ENCODE data around the gene KCNN1.

Gene KCNN1

GRCh38 chr19:17953869-17954268, 13.0 kb upstream of the KCNN1 start (continued):
- TF ChIP-seq ZNF274 (IDR thresholded peaks at IDR 0.05; ENCODE audit: low read length) (no peak), ZNF274 (tag by site-specific recombination; IDR thresholded peaks at IDR 0.05; ENCODE audit: borderline replicate concordance) (no peak)

DNA sequence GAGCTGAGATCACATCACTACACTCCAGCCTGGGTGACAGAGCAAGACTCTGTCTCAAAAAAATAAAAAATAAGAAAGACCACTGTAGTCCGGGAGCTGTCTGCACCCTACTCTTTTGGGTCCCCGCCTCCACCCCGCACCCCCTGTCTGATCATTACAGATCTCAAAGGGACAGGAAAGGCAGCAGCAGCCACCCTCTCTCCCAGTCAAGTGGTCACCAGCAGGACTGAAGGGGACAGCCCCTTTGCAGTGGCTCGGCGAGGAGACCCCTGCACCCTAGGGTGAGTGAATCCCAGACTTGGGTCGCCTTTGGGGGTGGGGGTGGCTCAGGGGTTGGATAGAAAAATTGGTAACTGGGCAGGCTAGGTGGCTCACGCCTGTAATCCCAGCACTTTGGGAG, 12.5 kb upstream of the KCNN1 start:
- Histone ChIP-seq H3K27ac (ENCODE audit: extremely low read depth, low read depth, low read length) (no peak overlapping the region), H3K9me3 (ENCODE audit: control insufficient read depth, insufficient read depth, low read depth, low read length) (no peaks in the 10 kb centered on the region), H3K36me3 (ENCODE audit: control insufficient read depth in 2 of 2, insufficient read depth in 1 of 2, low read length in 2 of 2) (no peaks in the 10 kb centered on the region), H3K4me1 (ENCODE audit: control insufficient read depth, insufficient read depth, low read length) (peaks cover 6% of the 10 kb centered on the region; the same call in 1 of the 2 replicates), H3K4me3 (ENCODE audit: low read depth, low read length) (no peak overlapping the region)
- TF ChIP-seq ZBTB7A (tag by site-specific recombination; IDR thresholded peaks at IDR 0.05; ENCODE audit: low read depth): no peak
- no peak for TF ChIP-seq ZNF354C (tag by site-specific recombination; IDR thresholded peaks at IDR 0.05; ENCODE audit: borderline replicate concordance, low read depth)
- no peak for TF ChIP-seq ZNF404 (tag by site-specific recombination; IDR thresholded peaks at IDR 0.05)
- TF ChIP-seq, protein P1, sequence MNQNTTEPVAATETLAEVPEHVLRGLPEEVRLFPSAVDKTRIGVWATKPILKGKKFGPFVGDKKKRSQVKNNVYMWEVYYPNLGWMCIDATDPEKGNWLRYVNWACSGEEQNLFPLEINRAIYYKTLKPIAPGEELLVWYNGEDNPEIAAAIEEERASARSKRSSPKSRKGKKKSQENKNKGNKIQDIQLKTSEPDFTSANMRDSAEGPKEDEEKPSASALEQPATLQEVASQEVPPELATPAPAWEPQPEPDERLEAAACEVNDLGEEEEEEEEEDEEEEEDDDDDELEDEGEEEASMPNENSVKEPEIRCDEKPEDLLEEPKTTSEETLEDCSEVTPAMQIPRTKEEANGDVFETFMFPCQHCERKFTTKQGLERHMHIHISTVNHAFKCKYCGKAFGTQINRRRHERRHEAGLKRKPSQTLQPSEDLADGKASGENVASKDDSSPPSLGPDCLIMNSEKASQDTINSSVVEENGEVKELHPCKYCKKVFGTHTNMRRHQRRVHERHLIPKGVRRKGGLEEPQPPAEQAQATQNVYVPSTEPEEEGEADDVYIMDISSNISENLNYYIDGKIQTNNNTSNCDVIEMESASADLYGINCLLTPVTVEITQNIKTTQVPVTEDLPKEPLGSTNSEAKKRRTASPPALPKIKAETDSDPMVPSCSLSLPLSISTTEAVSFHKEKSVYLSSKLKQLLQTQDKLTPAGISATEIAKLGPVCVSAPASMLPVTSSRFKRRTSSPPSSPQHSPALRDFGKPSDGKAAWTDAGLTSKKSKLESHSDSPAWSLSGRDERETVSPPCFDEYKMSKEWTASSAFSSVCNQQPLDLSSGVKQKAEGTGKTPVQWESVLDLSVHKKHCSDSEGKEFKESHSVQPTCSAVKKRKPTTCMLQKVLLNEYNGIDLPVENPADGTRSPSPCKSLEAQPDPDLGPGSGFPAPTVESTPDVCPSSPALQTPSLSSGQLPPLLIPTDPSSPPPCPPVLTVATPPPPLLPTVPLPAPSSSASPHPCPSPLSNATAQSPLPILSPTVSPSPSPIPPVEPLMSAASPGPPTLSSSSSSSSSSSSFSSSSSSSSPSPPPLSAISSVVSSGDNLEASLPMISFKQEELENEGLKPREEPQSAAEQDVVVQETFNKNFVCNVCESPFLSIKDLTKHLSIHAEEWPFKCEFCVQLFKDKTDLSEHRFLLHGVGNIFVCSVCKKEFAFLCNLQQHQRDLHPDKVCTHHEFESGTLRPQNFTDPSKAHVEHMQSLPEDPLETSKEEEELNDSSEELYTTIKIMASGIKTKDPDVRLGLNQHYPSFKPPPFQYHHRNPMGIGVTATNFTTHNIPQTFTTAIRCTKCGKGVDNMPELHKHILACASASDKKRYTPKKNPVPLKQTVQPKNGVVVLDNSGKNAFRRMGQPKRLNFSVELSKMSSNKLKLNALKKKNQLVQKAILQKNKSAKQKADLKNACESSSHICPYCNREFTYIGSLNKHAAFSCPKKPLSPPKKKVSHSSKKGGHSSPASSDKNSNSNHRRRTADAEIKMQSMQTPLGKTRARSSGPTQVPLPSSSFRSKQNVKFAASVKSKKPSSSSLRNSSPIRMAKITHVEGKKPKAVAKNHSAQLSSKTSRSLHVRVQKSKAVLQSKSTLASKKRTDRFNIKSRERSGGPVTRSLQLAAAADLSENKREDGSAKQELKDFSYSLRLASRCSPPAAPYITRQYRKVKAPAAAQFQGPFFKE (tag by site-specific recombination; IDR thresholded peaks at IDR 0.05; ENCODE audit: borderline replicate concordance): no peak
- no peak for TF ChIP-seq ZNF24 (tag by site-specific recombination; IDR thresholded peaks at IDR 0.05)
- TF ChIP-seq ZSCAN5A (tag by site-specific recombination; IDR thresholded peaks at IDR 0.05): no peak
- no peak for TF ChIP-seq ZFP3 (tag by site-specific recombination; IDR thresholded peaks at IDR 0.05; ENCODE audit: low read depth)
- TF ChIP-seq ZNF548 (tag by site-specific recombination; IDR thresholded peaks at IDR 0.05): no peak
- no peak for TF ChIP-seq ZNF37A (tag by site-specific recombination; IDR thresholded peaks at IDR 0.05)
- TF ChIP-seq ZNF169 (tag by site-specific recombination; IDR thresholded peaks at IDR 0.05): no peak
- TF ChIP-seq ZNF776 (tag by site-specific recombination; IDR thresholded peaks at IDR 0.05; ENCODE audit: borderline replicate concordance): no peak
- POLR2A ChIA-PET: interaction anchor here (0.6 kb wide), 1 partner anchor 325 kb away, joined by 3 read pairs; no protein-coding TSS in a partner anchor
- CTCF ChIA-PET: interaction anchor here (0.6 to 2.9 kb wide), 4 partner anchors 16 to 46 kb away, joined by 3 to 12 read pairs (median 4); partner anchors contain the start of gene CCDC124

DNA sequence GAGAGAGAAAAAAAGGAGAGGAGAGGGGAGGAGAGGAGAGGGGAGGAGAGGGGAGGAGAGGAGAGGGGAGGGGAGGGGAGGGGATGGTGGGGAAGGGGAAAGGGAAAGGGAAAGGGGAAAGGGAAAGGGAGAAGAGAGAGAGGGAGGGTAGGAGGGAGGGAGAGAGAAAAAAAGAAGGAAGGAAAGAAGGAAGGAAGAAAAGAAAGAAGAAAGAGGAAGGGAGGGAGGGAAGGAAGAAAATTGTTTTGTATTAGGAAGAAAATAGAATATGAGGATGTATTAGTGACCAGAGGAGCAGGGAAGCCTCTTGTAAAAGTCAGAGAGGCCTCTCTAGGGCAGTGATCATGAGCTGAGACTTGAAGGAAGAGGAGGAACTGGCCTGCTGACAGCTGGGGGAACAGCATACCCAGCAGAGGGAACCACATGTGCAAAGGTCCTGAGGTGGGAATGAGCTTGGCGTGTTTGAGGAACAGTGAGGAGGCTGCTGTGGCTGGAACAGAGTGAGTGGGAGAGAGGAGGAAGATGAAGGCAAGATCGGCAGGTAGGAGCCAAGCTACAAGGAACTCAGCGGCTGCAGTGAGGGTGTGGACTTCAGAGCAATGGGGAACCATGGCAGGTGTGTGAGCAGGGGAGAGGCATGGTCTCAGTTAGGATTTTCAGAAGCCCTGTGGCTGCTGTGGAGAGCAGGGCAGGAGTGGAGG, 9.6 kb upstream of the KCNN1 start:
- Histone ChIP-seq H3K27ac (ENCODE audit: extremely low read depth, low read depth, low read length) (no peak overlapping the region), H3K4me1 (ENCODE audit: control insufficient read depth, insufficient read depth, low read length) (no peaks in the 10 kb centered on the region), H3K4me3 (ENCODE audit: low read depth, low read length) (no peak overlapping the region), H3K9me3 (ENCODE audit: control insufficient read depth, insufficient read depth, low read depth, low read length) (no peaks in the 10 kb centered on the region), H3K36me3 (ENCODE audit: control insufficient read depth in 2 of 2, insufficient read depth in 1 of 2, low read length in 2 of 2) (no peaks in the 10 kb centered on the region)
- ChIA-PET CTCF (interaction anchor here (0.7 to 1.2 kb wide), 3 partner anchors 19 to 217 kb away, joined by 3 to 5 read pairs (median 4); no protein-coding TSS in a partner anchor), POLR2A (no interaction called here)
- TF ChIP-seq KLF1 (tag by site-specific recombination; IDR thresholded peaks at IDR 0.05): no peak
- no peak for TF ChIP-seq ZNF404 (tag by site-specific recombination; IDR thresholded peaks at IDR 0.05)
- TF ChIP-seq ZBTB7A (tag by site-specific recombination; IDR thresholded peaks at IDR 0.05; ENCODE audit: low read depth): no peak
- no peak for TF ChIP-seq ZNF549 (tag by site-specific recombination; IDR thresholded peaks at IDR 0.05)
- no peak for TF ChIP-seq SCRT1 (tag by site-specific recombination; IDR thresholded peaks at IDR 0.05; ENCODE audit: borderline replicate concordance)
- TF ChIP-seq ZNF175 (tag by site-specific recombination; IDR thresholded peaks at IDR 0.05): no peak
- TF ChIP-seq GLI4 (tag by site-specific recombination; IDR thresholded peaks at IDR 0.05): 0 out of 2 replicates have a peak, but pooled peaks have one; percentile 3
- no peak for TF ChIP-seq ZNF248 (tag by site-specific recombination; IDR thresholded peaks at IDR 0.05)
- TF ChIP-seq, protein P2, sequence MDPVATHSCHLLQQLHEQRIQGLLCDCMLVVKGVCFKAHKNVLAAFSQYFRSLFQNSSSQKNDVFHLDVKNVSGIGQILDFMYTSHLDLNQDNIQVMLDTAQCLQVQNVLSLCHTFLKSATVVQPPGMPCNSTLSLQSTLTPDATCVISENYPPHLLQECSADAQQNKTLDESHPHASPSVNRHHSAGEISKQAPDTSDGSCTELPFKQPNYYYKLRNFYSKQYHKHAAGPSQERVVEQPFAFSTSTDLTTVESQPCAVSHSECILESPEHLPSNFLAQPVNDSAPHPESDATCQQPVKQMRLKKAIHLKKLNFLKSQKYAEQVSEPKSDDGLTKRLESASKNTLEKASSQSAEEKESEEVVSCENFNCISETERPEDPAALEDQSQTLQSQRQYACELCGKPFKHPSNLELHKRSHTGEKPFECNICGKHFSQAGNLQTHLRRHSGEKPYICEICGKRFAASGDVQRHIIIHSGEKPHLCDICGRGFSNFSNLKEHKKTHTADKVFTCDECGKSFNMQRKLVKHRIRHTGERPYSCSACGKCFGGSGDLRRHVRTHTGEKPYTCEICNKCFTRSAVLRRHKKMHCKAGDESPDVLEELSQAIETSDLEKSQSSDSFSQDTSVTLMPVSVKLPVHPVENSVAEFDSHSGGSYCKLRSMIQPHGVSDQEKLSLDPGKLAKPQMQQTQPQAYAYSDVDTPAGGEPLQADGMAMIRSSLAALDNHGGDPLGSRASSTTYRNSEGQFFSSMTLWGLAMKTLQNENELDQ (tag by site-specific recombination; IDR thresholded peaks at IDR 0.05; ENCODE audit: low read depth): no peak
- TF ChIP-seq GLIS1 (tag by site-specific recombination; IDR thresholded peaks at IDR 0.05): no peak
- no peak for TF ChIP-seq ZNF513 (tag by site-specific recombination; IDR thresholded peaks at IDR 0.05)

All from HEK293 (cell line).